ENCODE measurements around the gene MX2. TPM values are rescaled to one million over a fixed set of nuclear protein-coding genes. Genes with fewer than 3 reads are reported as not detected.

Gene MX2
- polyA plus RNA-seq, 1 donor = 2.7 TPM

DNA sequence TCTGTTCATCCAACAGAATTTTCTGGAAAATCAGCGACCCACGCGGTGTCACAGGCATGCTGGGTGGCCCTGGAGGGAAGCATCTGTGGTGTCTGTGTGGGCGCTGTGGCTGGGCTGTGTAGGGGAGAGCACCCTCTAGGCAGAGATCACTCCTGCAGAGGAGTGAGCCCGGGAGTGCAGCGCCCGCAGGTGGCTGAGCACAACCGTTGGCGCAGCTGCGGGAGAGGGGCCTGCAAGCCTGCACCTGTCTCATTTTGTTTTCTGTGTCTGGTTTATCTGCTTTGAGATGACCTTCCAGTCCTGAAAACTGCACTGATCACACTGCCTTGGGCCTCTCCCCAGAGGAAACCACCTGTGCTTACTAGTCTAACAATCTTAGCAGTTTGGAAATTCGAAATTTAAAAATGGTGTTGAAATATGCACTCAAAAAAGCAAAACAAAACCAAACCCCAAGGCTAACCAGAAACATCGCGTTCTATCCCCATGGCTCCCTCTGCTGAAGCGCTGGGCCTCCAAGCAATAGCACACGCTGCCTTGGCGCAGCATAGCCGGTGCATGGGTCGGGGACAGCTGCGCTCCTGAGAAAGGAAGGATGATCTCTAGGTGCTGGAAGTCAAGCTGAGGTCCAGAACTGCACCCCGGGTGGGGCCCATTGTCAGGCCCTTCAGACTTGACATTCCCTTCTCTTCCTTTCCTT, 40.5 kb upstream of the MX2 start:
- Histone ChIP-seq H3K4me1 (ENCODE audit: control insufficient read depth, insufficient read depth, low read length) (peaks cover 40% of the 10 kb centered on the region), H3K9me3 (ENCODE audit: control insufficient read depth, low read depth, low read length) (no peaks in the 10 kb centered on the region), H3K27ac (ENCODE audit: low read length) (no peak overlapping the region), H3K4me3 (ENCODE audit: low read length) (no peak overlapping the region), H3K27me3 (ENCODE audit: control insufficient read depth, insufficient read depth, low read length) (peaks cover 10% of the 10 kb centered on the region), H3K36me3 (ENCODE audit: control insufficient read depth, insufficient read depth, low read length) (no peaks in the 10 kb centered on the region)
- no peak for DNase-seq
- 87% methylated on average over 5 of the region's 20 CpGs for WGBS (ENCODE audit: insufficient coverage, low lambda C conversion rate)

GRCh38 chr21:41321908-41322495, 39.8 kb upstream of the MX2 start:
- no peak overlapping the region for H3K27ac ChIP-seq (ENCODE audit: low read length)
- no CpG with 5 or more reads among the region's 7 CpGs for WGBS (ENCODE audit: insufficient coverage, low lambda C conversion rate)
- H3K4me3 ChIP-seq (ENCODE audit: low read length) = no peak overlapping the region
- H3K4me1 ChIP-seq (ENCODE audit: control insufficient read depth, insufficient read depth, low read length) = peaks cover 42% of the 10 kb centered on the region
- H3K27me3 ChIP-seq (ENCODE audit: control insufficient read depth, insufficient read depth, low read length) = peaks cover 5% of the 10 kb centered on the region
- H3K36me3 ChIP-seq (ENCODE audit: control insufficient read depth, insufficient read depth, low read length) = no peaks in the 10 kb centered on the region
- no peaks in the 10 kb centered on the region for H3K9me3 ChIP-seq (ENCODE audit: control insufficient read depth, low read depth, low read length)
- no peak for DNase-seq

GRCh38 chr21:41322496-41323382, 39.1 kb upstream of the MX2 start:
- peak in 1 of 2 donors; percentile 42 for DNase-seq
- no peak overlapping the region for H3K27ac ChIP-seq (ENCODE audit: low read length)
- no CpG with 5 or more reads among the region's 23 CpGs for WGBS (ENCODE audit: insufficient coverage, low lambda C conversion rate)

GRCh38 chr21:41325138-41325912, 36.5 kb upstream of the MX2 start:
- WGBS (ENCODE audit: insufficient coverage, low lambda C conversion rate) = no CpG with 5 or more reads among the region's 7 CpGs
- Histone ChIP-seq H3K4me3 (ENCODE audit: low read length) (no peak overlapping the region), H3K27ac (ENCODE audit: low read length) (no peak overlapping the region), H3K9me3 (ENCODE audit: control insufficient read depth, low read depth, low read length) (no peaks in the 10 kb centered on the region), H3K36me3 (ENCODE audit: control insufficient read depth, insufficient read depth, low read length) (no peaks in the 10 kb centered on the region), H3K4me1 (ENCODE audit: control insufficient read depth, insufficient read depth, low read length) (peaks cover 28% of the 10 kb centered on the region), H3K27me3 (ENCODE audit: control insufficient read depth, insufficient read depth, low read length) (no peaks in the 10 kb centered on the region)
- no peak for DNase-seq

More at GRCh38 chr21:41322496-41323382, 39.1 kb upstream of the MX2 start:
- H3K4me3 ChIP-seq (ENCODE audit: low read length) = no peak overlapping the region
- H3K36me3 ChIP-seq (ENCODE audit: control insufficient read depth, insufficient read depth, low read length) = no peaks in the 10 kb centered on the region
- no peaks in the 10 kb centered on the region for H3K9me3 ChIP-seq (ENCODE audit: control insufficient read depth, low read depth, low read length)
- peaks cover 42% of the 10 kb centered on the region for H3K4me1 ChIP-seq (ENCODE audit: control insufficient read depth, insufficient read depth, low read length)
- no peaks in the 10 kb centered on the region for H3K27me3 ChIP-seq (ENCODE audit: control insufficient read depth, insufficient read depth, low read length)

DNA sequence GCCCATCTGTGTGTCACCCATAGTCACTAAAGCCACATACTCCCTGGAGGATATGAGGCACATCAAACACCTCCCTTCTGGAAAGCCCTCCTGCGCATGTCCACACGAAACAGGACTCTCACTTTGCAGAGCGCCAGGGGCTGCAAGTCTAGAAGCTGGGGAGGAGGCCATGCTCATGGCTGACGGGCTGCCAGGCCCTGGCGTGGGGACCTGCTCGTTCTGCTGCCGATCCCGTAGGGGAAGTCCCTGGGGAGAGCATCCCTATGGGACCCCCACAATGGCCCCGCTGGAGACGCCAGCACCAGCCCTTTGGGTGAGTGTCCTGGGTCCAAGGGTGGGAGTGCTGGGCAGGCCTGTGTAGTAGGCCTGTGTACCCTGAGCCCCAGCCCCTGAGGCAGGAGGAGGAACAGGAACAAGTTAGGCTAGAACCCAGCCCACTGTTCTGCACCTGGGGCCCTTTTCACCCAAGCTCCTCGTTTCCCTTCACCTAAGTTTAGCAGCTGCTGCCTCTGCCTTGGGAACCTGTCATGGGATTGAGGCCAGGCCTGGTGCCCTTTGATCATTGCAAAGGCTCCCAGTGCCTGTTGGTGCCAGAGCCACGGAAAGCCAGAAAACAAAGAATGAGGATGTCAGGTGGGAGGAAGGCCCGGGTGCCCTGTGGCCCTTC, 35.3 kb upstream of the MX2 start:
- Histone ChIP-seq H3K4me1 (ENCODE audit: control insufficient read depth, insufficient read depth, low read length) (peaks cover 21% of the 10 kb centered on the region), H3K4me3 (ENCODE audit: low read length) (no peak overlapping the region), H3K27ac (ENCODE audit: low read length) (no peak overlapping the region), H3K9me3 (ENCODE audit: control insufficient read depth, low read depth, low read length) (no peaks in the 10 kb centered on the region), H3K27me3 (ENCODE audit: control insufficient read depth, insufficient read depth, low read length) (no peaks in the 10 kb centered on the region), H3K36me3 (ENCODE audit: control insufficient read depth, insufficient read depth, low read length) (no peaks in the 10 kb centered on the region)
- 95% methylated on average over 4 of the region's 13 CpGs for WGBS (ENCODE audit: insufficient coverage, low lambda C conversion rate)
- DNase-seq = peak; percentile 47 to 71

GRCh38 chr21:41327753-41328152, 34.1 kb upstream of the MX2 start:
- Histone ChIP-seq H3K36me3 (ENCODE audit: control insufficient read depth, insufficient read depth, low read length) (no peaks in the 10 kb centered on the region), H3K9me3 (ENCODE audit: control insufficient read depth, low read depth, low read length) (no peaks in the 10 kb centered on the region), H3K27me3 (ENCODE audit: control insufficient read depth, insufficient read depth, low read length) (no peaks in the 10 kb centered on the region), H3K4me1 (ENCODE audit: control insufficient read depth, insufficient read depth, low read length) (peaks cover 9% of the 10 kb centered on the region), H3K4me3 (ENCODE audit: low read length) (no peak overlapping the region), H3K27ac (ENCODE audit: low read length) (no peak overlapping the region)
- WGBS (ENCODE audit: insufficient coverage, low lambda C conversion rate) = no CpG with 5 or more reads among the region's 8 CpGs
- DNase-seq = no peak

DNA sequence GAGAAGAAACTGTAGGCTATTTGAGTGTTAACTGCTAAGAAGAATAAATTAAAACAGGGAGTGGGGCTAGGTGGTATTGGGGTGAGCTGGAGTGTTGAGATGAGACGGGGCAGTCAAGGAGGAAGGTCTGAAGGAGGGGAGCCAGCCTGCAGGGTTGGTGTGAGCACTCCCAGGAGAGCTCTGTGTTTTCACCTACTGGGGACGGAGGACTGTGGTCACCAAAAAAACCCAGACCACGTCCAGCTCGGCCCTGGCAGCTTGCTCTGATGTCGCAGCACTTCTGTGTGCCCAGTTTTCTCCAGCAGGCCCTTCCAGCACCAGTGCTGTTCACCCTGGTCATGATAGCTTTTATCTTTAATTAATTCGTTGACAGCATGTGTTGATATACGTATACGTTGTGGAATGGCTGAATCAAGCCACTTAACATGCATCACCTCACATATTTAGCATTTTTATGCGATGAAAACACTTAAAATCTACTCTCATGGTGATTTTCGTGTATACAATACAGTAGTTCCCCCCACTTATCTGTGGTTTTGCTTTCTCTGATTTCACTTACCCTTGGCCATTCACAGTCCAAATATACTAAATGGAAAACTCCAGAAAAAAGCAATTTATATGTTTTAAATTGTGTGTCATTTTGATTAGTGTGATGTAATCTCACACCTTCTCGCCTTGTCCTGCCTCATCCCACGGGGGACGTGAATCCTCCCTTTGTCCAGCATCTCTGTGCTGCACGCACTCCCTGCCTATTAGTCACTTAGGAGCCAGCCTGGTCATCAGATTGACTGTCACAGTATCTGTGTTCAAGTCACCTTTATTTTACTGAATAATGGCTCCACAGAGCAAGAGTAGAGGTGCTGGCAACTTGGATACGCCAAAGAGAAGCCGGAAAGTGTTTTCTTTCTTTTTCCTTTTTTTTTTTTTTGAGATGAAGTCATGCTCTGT, 32.9 kb upstream of the MX2 start:
- no peak overlapping the region for H3K27ac ChIP-seq (ENCODE audit: low read length)
- H3K4me3 ChIP-seq (ENCODE audit: low read length) = no peak overlapping the region
- H3K36me3 ChIP-seq (ENCODE audit: control insufficient read depth, insufficient read depth, low read length) = no peaks in the 10 kb centered on the region
- 93% methylated on average over 6 of the region's 16 CpGs for WGBS (ENCODE audit: insufficient coverage, low lambda C conversion rate)
- DNase-seq = no peak
- H3K4me1 ChIP-seq (ENCODE audit: control insufficient read depth, insufficient read depth, low read length) = peaks cover 8% of the 10 kb centered on the region
- H3K27me3 ChIP-seq (ENCODE audit: control insufficient read depth, insufficient read depth, low read length) = no peaks in the 10 kb centered on the region
- no peaks in the 10 kb centered on the region for H3K9me3 ChIP-seq (ENCODE audit: control insufficient read depth, low read depth, low read length)

DNA sequence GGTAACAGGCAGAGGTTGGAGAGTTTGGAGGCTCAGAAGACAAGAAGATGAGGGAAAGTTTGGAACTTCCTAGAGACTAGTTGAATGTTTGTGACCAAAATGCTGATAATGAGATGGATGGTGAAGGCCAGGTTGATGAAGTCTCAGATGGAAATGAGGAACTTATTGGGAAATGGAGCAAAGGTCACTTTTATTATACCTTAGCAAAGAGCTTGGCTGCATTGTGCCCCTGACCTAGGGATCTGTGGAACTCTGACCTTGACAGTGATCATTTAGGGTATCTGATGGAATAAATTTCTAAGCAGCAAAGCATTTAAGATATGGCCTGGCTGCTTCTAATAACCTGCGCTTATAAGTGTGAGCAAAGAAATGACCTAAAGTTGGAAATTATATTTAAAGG, 28.1 kb upstream of the MX2 start:
- 88% methylated on average over 1 of the region's 1 CpG for WGBS (ENCODE audit: insufficient coverage, low lambda C conversion rate)
- H3K9me3 ChIP-seq (ENCODE audit: control insufficient read depth, low read depth, low read length) = peaks cover 3% of the 10 kb centered on the region
- no peak overlapping the region for H3K4me3 ChIP-seq (ENCODE audit: low read length)
- no peaks in the 10 kb centered on the region for H3K27me3 ChIP-seq (ENCODE audit: control insufficient read depth, insufficient read depth, low read length)
- no peaks in the 10 kb centered on the region for H3K4me1 ChIP-seq (ENCODE audit: control insufficient read depth, insufficient read depth, low read length)
- no peak overlapping the region for H3K27ac ChIP-seq (ENCODE audit: low read length)
- no peak for DNase-seq
- H3K36me3 ChIP-seq (ENCODE audit: control insufficient read depth, insufficient read depth, low read length) = no peaks in the 10 kb centered on the region

DNA sequence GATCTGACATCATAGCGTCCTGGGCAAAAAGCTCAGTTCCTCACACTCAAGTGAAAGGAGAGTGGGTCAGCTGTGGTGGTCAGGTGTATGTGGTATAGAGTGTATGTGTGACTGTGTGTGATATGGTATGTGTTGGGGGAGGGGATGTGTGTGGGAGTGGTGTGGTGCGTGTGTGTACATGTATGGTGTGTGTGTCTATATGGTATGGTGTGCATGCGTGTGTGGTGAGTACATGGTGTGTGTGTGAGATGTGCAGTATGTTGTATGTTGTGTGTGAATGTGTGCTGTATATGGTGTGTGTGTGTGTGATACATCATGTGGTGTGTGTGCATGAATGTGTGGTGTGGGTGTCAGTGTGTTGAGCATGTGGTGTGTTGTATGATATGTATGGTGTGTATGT, 24.3 kb upstream of the MX2 start:
- WGBS (ENCODE audit: insufficient coverage, low lambda C conversion rate) = no CpG with 5 or more reads among the region's 3 CpGs
- no peak for DNase-seq
- no peaks in the 10 kb centered on the region for H3K36me3 ChIP-seq (ENCODE audit: control insufficient read depth, insufficient read depth, low read length)

More for the DNA sequence above, 24.3 kb upstream of the MX2 start:
- Histone ChIP-seq H3K4me3 (ENCODE audit: low read length) (no peak overlapping the region), H3K27ac (ENCODE audit: low read length) (no peak overlapping the region), H3K4me1 (ENCODE audit: control insufficient read depth, insufficient read depth, low read length) (no peaks in the 10 kb centered on the region), H3K9me3 (ENCODE audit: control insufficient read depth, low read depth, low read length) (peaks cover 3% of the 10 kb centered on the region), H3K27me3 (ENCODE audit: control insufficient read depth, insufficient read depth, low read length) (no peaks in the 10 kb centered on the region)
